SK-N-SH (cell line): Measurements from ENCODE around the gene ESYT1. TPM values are rescaled to one million over a fixed set of nuclear protein-coding genes. Genes with fewer than 3 reads are reported as not detected.

Experiments
- CTCF ChIA-PET: fragments of 300-600, 350-600 bp; formaldehyde crosslinking; extraction: SDS; loops from one replicate; lab custom pipeline; 2021; lab: Yijun Ruan, JAX
- POLR2A ChIA-PET: fragments of 350-600 bp; sonication (Branson Sonifier 250); formaldehyde crosslinking; extraction: SDS; loops from one replicate; lab custom pipeline; 2020; ENCODE audit warnings: antibody characterized with exemption, inconsistent platforms; lab: Yijun Ruan, JAX
- DNase-seq: peaks from one replicate; pipeline ENCODE4 v3.0.0; 2012
- H2AFZ ChIP-seq: fragments of 200-600 bp; sonication (generic); 2 replicates; pipeline ENCODE4 v1.8.1; 2016; ENCODE audit warnings: antibody characterized with exemption, mild to moderate bottlenecking, low read depth
- H3F3A ChIP-seq: fragments of 200-600 bp; sonication (generic); replicated peaks from 2 replicates; pipeline ENCODE3; 2016; ENCODE audit warnings: antibody characterized with exemption, mild to moderate bottlenecking; ENCODE audit not compliant: insufficient read depth
- H3K27ac ChIP-seq, 2 experiments: fragments of 200-500 bp in 1 of 2; fragments of 200-600 bp in 1 of 2; sonication (Bioruptor generic) in 1 of 2; sonication (generic), shearing (Covaris generic) in 1 of 2; 2 replicates each; pipeline versions ENCODE4 v1.5.1 to v1.6.1; 2014 to 2016; ENCODE audit warnings: low read depth in 2 of 2, inconsistent platforms in 1 of 2, low read length in 1 of 2, mild to moderate bottlenecking in 1 of 2, mixed read lengths in 1 of 2
- H3K27me3 ChIP-seq: fragments of 200-600 bp; sonication (generic), shearing (Covaris generic); 2 replicates; pipeline ENCODE4 v1.6.1; 2016; ENCODE audit warnings: mixed run types; ENCODE audit not compliant: insufficient read depth
- H3K36me3 ChIP-seq, 2 experiments: fragments of 200-500 bp in 1 of 2; fragments of 200-600 bp in 1 of 2; sonication (Bioruptor generic) in 1 of 2; sonication (generic) in 1 of 2; replicated peaks in 1 of 2; 2 replicates each; pipeline versions ENCODE3 to v1.5.1; 2014 to 2016; ENCODE audit warnings: low read length in 1 of 2, mild to moderate bottlenecking in 1 of 2; ENCODE audit not compliant: insufficient read depth in 2 of 2, control insufficient read depth in 1 of 2
- H3K4me1 ChIP-seq, 2 experiments: fragments of 200-500 bp in 1 of 2; fragments of 200-600 bp in 1 of 2; sonication (Bioruptor generic) in 1 of 2; sonication (generic), shearing (Covaris generic) in 1 of 2; 2 replicates each; pipeline versions ENCODE4 v1.5.1 to v1.6.1; 2014 to 2016; ENCODE audit warnings: low read depth in 1 of 2, low read length in 1 of 2, mixed run types in 1 of 2; ENCODE audit not compliant: insufficient read depth in 2 of 2, control insufficient read depth in 1 of 2
- H3K4me2 ChIP-seq: fragments of 200-600 bp; sonication (generic), shearing (Covaris generic); 2 replicates; pipeline ENCODE4 v1.6.1; 2017; ENCODE audit warnings: mixed run types
- H3K4me3 ChIP-seq, 2 experiments: fragments of 200-500 bp in 1 of 2; fragments of 200-600 bp in 1 of 2; sonication (Bioruptor generic) in 1 of 2; sonication (generic), shearing (Covaris generic) in 1 of 2; 2 replicates each; pipeline versions ENCODE4 v1.5.1 to v1.8.1; 2014 to 2016; ENCODE audit warnings: low read depth in 2 of 2, inconsistent platforms in 1 of 2, low read length in 1 of 2, mild to moderate bottlenecking in 1 of 2, mixed read lengths in 1 of 2, moderate library complexity in 1 of 2
- H3K79me2 ChIP-seq: fragments of 200-600 bp; sonication (generic); 2 replicates; pipeline ENCODE4 v1.8.1; 2017; ENCODE audit warnings: mild to moderate bottlenecking; ENCODE audit not compliant: insufficient read depth
- H3K9ac ChIP-seq: fragments of 200-600 bp; sonication (generic); 2 replicates; pipeline ENCODE4 v1.6.1; 2017; ENCODE audit warnings: mixed run types
- H3K9me2 ChIP-seq: fragments of 200-600 bp; sonication (generic); 2 replicates; pipeline ENCODE4 v1.6.1; 2017; ENCODE audit warnings: mixed run types
- H3K9me3 ChIP-seq: fragments of 200-600 bp; sonication (generic); 2 replicates; pipeline ENCODE4 v1.6.1; 2017; ENCODE audit warnings: mixed run types, mild to moderate bottlenecking, moderate library complexity
- H4K20me1 ChIP-seq: fragments of 200-600 bp; sonication (generic); 2 replicates; pipeline ENCODE4 v1.6.1; 2017; ENCODE audit warnings: mild to moderate bottlenecking, mixed run types; ENCODE audit not compliant: insufficient read depth
- CHD2 ChIP-seq: fragments of 150-350 bp; IDR thresholded peaks from 2 replicates; pipeline ENCODE4 v1.6.1; 2018; ENCODE audit warnings: low read length; ENCODE audit not compliant: partially characterized antibody
- ELF1 ChIP-seq: IDR thresholded peaks from 2 replicates; pipeline ENCODE4 v1.4.0; 2012
- EZH2phosphoT487 ChIP-seq: fragments of 200-600 bp; sonication (generic); IDR thresholded peaks from 2 replicates; pipeline ENCODE4 v1.6.1; 2017; ENCODE audit warnings: low read depth, mixed run types, mild to moderate bottlenecking, antibody characterized with exemption, moderate library complexity, borderline replicate concordance
- FOSL2 ChIP-seq: IDR thresholded peaks from 2 replicates; pipeline ENCODE4 v1.4.0; 2012; ENCODE audit warnings: low read depth, mild to moderate bottlenecking, moderate library complexity, borderline replicate concordance
- FOXJ3 ChIP-seq: sonication (generic); formaldehyde crosslinking; IDR thresholded peaks from 2 replicates; pipeline ENCODE4 v1.5.1; 2020; ENCODE audit warnings: mild to moderate bottlenecking, missing genetic modification reagents
- FOXM1 ChIP-seq: IDR thresholded peaks from 2 replicates; pipeline ENCODE4 v1.4.0; 2012; ENCODE audit warnings: low read depth, mild to moderate bottlenecking
- GABPA ChIP-seq: IDR thresholded peaks from 2 replicates; pipeline ENCODE4 v1.4.0; 2012; ENCODE audit warnings: low read depth, mild to moderate bottlenecking
- JUND ChIP-seq: IDR thresholded peaks from 2 replicates; pipeline ENCODE4 v1.4.0; 2012
- MXI1 ChIP-seq: IDR thresholded peaks from 2 replicates; pipeline ENCODE4 v1.6.1; 2012; ENCODE audit warnings: mild to moderate bottlenecking, low read depth, low read length, improper control_type of control experiment
- POLR2AphosphoS5 ChIP-seq: IDR thresholded peaks from 2 replicates; pipeline ENCODE4 v1.6.1; 2012; ENCODE audit warnings: low read depth, low read length
- RAD21 ChIP-seq: IDR thresholded peaks from 2 replicates; pipeline ENCODE4 v1.6.1; 2012; ENCODE audit warnings: mild to moderate bottlenecking, low read length
- RXRA ChIP-seq: IDR thresholded peaks from 2 replicates; pipeline ENCODE4 v1.4.0; 2012; ENCODE audit warnings: low read depth, mild to moderate bottlenecking, borderline replicate concordance
- SIN3A ChIP-seq: IDR thresholded peaks from 2 replicates; pipeline ENCODE4 v1.6.1; 2012; ENCODE audit warnings: low read depth, mild to moderate bottlenecking, low read length, moderate library complexity, borderline replicate concordance
- SMC3 ChIP-seq: IDR thresholded peaks from 2 replicates; pipeline ENCODE4 v1.6.1; 2012; ENCODE audit warnings: low read depth, low read length, improper control_type of control experiment
- TAF1 ChIP-seq: IDR thresholded peaks from 2 replicates; pipeline ENCODE4 v1.6.1; 2012; ENCODE audit warnings: low read depth, mild to moderate bottlenecking, low read length, moderate library complexity, borderline replicate concordance
- TCF12 ChIP-seq: IDR thresholded peaks from 2 replicates; pipeline ENCODE4 v1.4.0; 2012
- TEAD4 ChIP-seq: IDR thresholded peaks from 2 replicates; pipeline ENCODE4 v1.4.0; 2012; ENCODE audit warnings: mild to moderate bottlenecking, borderline replicate concordance; ENCODE audit not compliant: insufficient read depth
- ZBTB33 ChIP-seq: IDR thresholded peaks from 2 replicates; pipeline ENCODE4 v1.4.0; 2012; ENCODE audit warnings: low read depth, borderline replicate concordance
- WGBS: methylation state at CpG from one replicate; pipeline ENCODE4 v1.1.6; 2017; ENCODE audit warnings: low lambda C conversion rate; 5-methylcytosine and 5-hydroxymethylcytosine counted together
- polyA plus RNA-seq, 3 experiments: library from polyadenylated mRNA; depleted of rRNA; stranded (reverse); fragments of >200 nt; gene quantifications; 2 replicates each; pipeline ENCODE4 v1.2.3, GENCODE V29; 2012
- TF ChIP-seq, protein P1 (sequence below): IDR thresholded peaks from 2 replicates; pipeline ENCODE4 v1.4.0; 2012; ENCODE audit warnings: low read depth
- TF ChIP-seq, protein P2 (sequence below): IDR thresholded peaks from 2 replicates; pipeline ENCODE4; 2012
- TF ChIP-seq, protein P3 (sequence below): fragments of 200-600 bp; sonication (generic); IDR thresholded peaks from 2 replicates; pipeline ENCODE4 v1.6.1; 2017; ENCODE audit warnings: antibody characterized with exemption, mild to moderate bottlenecking, moderate library complexity
- TF ChIP-seq, protein P4 (sequence below): fragments of 150-350 bp; IDR thresholded peaks from 2 replicates; pipeline ENCODE4 v1.6.1; 2017; ENCODE audit warnings: antibody characterized with exemption, low read length, low read depth, borderline replicate concordance

ESYT1 gene
- polyA plus RNA-seq, 1 of the 3 experiments (the other 2 are of a cell fraction) = 132 TPM

- Histone ChIP-seq H3K27me3 (peaks cover 30% of the 10 kb centered on the region; the same call in 1 of the 2 replicates), H3K9me2 (no peaks in the 10 kb centered on the region), H3K4me1 (peaks cover 0 to 4% of the 10 kb centered on the region in 2 experiments; a peak in 2 of 4 replicates), H2AFZ (no peak overlapping the region), H3K4me2 (no peak overlapping the region), H4K20me1 (no peaks in the 10 kb centered on the region), H3K9me3 (no peaks in the 10 kb centered on the region), H3K27ac (no peak overlapping the region), H3K9ac (no peak overlapping the region), H3K4me3 (no peak overlapping the region), H3K36me3 (no peaks in the 10 kb centered on the region), H3F3A (no peaks in the 10 kb centered on the region), H3K79me2 (no peaks in the 10 kb centered on the region)
- CTCF ChIA-PET = no interaction called here
- TF ChIP-seq GABPA = no peak
- no peak for TF ChIP-seq POLR2AphosphoS5
- no peak for TF ChIP-seq SMC3
- TF ChIP-seq, protein P1, sequence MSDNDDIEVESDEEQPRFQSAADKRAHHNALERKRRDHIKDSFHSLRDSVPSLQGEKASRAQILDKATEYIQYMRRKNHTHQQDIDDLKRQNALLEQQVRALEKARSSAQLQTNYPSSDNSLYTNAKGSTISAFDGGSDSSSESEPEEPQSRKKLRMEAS = no peak
- no peak for TF ChIP-seq FOSL2
- no peak for TF ChIP-seq FOXM1
- TF ChIP-seq TAF1 = no peak
- TF ChIP-seq RAD21 = no peak
- no peak for DNase-seq
- POLR2A ChIA-PET = no interaction called here
- 21% methylated on average over 3 of the region's 3 CpGs for WGBS
Measured at GRCh38 chr12:56098592-56098991, 29.5 kb upstream of the ESYT1 start.

- no peak overlapping the region for H3K4me2 ChIP-seq
- H3K9me3 ChIP-seq = no peaks in the 10 kb centered on the region
- H3K36me3 ChIP-seq = no peaks in the 10 kb centered on the region
- no peak for DNase-seq
- H3K4me1 ChIP-seq = peaks cover 0 to 4% of the 10 kb centered on the region in 2 experiments; a peak in 2 of 4 replicates
- H3K9ac ChIP-seq = no peak overlapping the region
- 84% methylated on average over 4 of the region's 4 CpGs for WGBS
- POLR2A ChIA-PET = interaction anchor here (0.7 kb wide), 1 partner anchor 163 kb away, joined by 3 read pairs; no protein-coding TSS in a partner anchor
- H3K27ac ChIP-seq = no peak overlapping the region
- H3K79me2 ChIP-seq = peaks cover 4% of the 10 kb centered on the region
- CTCF ChIA-PET = no interaction called here
- H3K9me2 ChIP-seq = no peaks in the 10 kb centered on the region
- H4K20me1 ChIP-seq = no peaks in the 10 kb centered on the region
- H2AFZ ChIP-seq = no peak overlapping the region
- H3F3A ChIP-seq = no peaks in the 10 kb centered on the region
- peaks cover 19% of the 10 kb centered on the region; the same call in 1 of the 2 replicates for H3K27me3 ChIP-seq
- TF ChIP-seq MXI1 = no peak
- TF ChIP-seq SIN3A = no peak
- TF ChIP-seq TAF1 = no peak
- no peak for TF ChIP-seq GABPA
- TF ChIP-seq FOXJ3 = no peak
- no peak for TF ChIP-seq EZH2phosphoT487
- no peak for TF ChIP-seq ZBTB33
- TF ChIP-seq, protein P2, sequence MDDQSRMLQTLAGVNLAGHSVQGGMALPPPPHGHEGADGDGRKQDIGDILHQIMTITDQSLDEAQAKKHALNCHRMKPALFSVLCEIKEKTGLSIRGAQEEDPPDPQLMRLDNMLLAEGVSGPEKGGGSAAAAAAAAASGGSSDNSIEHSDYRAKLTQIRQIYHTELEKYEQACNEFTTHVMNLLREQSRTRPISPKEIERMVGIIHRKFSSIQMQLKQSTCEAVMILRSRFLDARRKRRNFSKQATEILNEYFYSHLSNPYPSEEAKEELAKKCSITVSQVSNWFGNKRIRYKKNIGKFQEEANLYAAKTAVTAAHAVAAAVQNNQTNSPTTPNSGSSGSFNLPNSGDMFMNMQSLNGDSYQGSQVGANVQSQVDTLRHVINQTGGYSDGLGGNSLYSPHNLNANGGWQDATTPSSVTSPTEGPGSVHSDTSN = no peak
- TF ChIP-seq, protein P3, sequence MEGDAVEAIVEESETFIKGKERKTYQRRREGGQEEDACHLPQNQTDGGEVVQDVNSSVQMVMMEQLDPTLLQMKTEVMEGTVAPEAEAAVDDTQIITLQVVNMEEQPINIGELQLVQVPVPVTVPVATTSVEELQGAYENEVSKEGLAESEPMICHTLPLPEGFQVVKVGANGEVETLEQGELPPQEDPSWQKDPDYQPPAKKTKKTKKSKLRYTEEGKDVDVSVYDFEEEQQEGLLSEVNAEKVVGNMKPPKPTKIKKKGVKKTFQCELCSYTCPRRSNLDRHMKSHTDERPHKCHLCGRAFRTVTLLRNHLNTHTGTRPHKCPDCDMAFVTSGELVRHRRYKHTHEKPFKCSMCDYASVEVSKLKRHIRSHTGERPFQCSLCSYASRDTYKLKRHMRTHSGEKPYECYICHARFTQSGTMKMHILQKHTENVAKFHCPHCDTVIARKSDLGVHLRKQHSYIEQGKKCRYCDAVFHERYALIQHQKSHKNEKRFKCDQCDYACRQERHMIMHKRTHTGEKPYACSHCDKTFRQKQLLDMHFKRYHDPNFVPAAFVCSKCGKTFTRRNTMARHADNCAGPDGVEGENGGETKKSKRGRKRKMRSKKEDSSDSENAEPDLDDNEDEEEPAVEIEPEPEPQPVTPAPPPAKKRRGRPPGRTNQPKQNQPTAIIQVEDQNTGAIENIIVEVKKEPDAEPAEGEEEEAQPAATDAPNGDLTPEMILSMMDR = no peak
- TF ChIP-seq, protein P4, sequence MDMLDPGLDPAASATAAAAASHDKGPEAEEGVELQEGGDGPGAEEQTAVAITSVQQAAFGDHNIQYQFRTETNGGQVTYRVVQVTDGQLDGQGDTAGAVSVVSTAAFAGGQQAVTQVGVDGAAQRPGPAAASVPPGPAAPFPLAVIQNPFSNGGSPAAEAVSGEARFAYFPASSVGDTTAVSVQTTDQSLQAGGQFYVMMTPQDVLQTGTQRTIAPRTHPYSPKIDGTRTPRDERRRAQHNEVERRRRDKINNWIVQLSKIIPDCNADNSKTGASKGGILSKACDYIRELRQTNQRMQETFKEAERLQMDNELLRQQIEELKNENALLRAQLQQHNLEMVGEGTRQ = no peak
- TF ChIP-seq CHD2 = no peak
- TF ChIP-seq, protein P1 = no peak
- TF ChIP-seq JUND = no peak
- TF ChIP-seq TCF12 = no peak
- no peak for TF ChIP-seq SMC3
- no peak for TF ChIP-seq RXRA
- TF ChIP-seq TEAD4 = no peak
- no peak for TF ChIP-seq ELF1
- no peak overlapping the region for H3K4me3 ChIP-seq
Measured at GRCh38 chr12:56099787-56100186, 28.3 kb upstream of the ESYT1 start.
